ENCODE data around the gene TMEM121. TPM values are rescaled to one million over a fixed set of nuclear protein-coding genes. Genes with fewer than 3 reads are reported as not detected.

Gene TMEM121
- total and polyA plus RNA-seq, 11 donors = 1.0 to 4.4 (median 1.9) TPM

DNA sequence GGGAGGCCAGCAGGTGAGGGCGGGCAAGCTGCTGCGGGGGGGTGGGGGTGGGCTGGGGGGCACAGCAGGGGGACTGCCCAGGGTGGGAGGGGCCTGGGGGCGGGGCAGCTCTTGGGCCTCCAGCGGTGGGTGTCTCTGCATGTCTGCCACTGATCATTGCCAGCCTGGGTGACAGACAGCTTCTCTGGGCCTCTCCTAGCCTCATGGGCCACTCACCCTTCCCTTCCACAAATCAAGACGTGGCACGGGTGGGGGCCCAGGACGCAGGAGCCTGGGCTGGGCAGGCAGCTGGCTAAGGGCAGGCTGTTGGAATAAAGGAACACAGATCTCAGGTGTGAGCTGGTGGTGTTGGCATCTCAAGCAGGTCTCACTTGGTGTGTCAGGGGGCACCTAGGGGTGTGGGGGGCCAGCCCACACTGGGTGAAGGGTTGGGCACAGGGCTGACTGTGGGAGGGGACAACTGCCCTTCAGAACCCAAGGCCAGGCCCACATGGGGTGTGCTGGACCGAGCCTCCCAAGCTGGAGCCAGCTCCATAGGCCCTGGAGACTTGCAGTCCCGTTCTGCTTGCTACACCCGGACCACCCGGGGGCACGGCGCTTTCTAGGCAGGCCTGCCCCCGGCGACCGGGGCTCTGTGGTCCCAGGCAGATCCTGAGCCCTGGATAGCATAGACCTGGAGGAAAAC lies 32.3 kb upstream of the TMEM121 start:
- intact Hi-C loops (cut with DNase I) = loop anchor here in 4 of 10 donors (2.0 to 5.0 kb wide), 5 partner anchors 33 to 192 kb away; partner anchors contain the start of genes TMEM121 (in 2 of the 4), BRF1 (in 1 of the 4) and PACS2 (in 1 of the 4)

GRCh38 chr14:105494606-105494929 lies 31.8 kb upstream of the TMEM121 start:
- no peak for ATAC-seq
- Histone ChIP-seq H3K36me3 (peaks cover 0 to 14% (median 0%) of the 10 kb centered on the region in 9 donors), H3K27me3 (no peaks in the 10 kb centered on the region), H3K4me3 (no peak overlapping the region), H3K9me3 (no peaks in the 10 kb centered on the region), H3K27ac (no peak overlapping the region), H3K4me1 (peaks cover 0 to 35% (median 17%) of the 10 kb centered on the region in 12 donors)
- WGBS, 4 donors = 88 to 98% (median 95%) methylated on average over 6 of the region's 6 CpGs
- DNase-seq = no peak
- intact Hi-C loops (cut with DNase I) = loop anchor here in 4 of 10 donors (2.0 to 5.0 kb wide), 5 partner anchors 32 to 192 kb away; partner anchors contain the start of genes TMEM121 (in 2 of the 4), BRF1 (in 1 of the 4) and PACS2 (in 1 of the 4)
- TF ChIP-seq CTCF (IDR thresholded peaks at IDR 0.05) = no peak
- TF ChIP-seq POLR2A (IDR thresholded peaks at IDR 0.05) = no peak

More for the DNA sequence above, 32.3 kb upstream of the TMEM121 start:
- H3K4me3 ChIP-seq = no peak overlapping the region
- H3K27me3 ChIP-seq = no peaks in the 10 kb centered on the region
- H3K36me3 ChIP-seq = peaks cover 0 to 14% (median 0%) of the 10 kb centered on the region in 9 donors
- no peak overlapping the region for H3K27ac ChIP-seq
- ATAC-seq (no peak), DNase-seq (peak in 2 of 5 donors; percentile 32 to 61)
- WGBS, 4 donors = 87 to 95% (median 91%) methylated on average over 6 to 16 of the region's 16 CpGs
- no peaks in the 10 kb centered on the region for H3K9me3 ChIP-seq
- H3K4me1 ChIP-seq = peaks cover 3 to 40% (median 22%) of the 10 kb centered on the region in 12 donors
- no peak for TF ChIP-seq CTCF (IDR thresholded peaks at IDR 0.05)

DNA sequence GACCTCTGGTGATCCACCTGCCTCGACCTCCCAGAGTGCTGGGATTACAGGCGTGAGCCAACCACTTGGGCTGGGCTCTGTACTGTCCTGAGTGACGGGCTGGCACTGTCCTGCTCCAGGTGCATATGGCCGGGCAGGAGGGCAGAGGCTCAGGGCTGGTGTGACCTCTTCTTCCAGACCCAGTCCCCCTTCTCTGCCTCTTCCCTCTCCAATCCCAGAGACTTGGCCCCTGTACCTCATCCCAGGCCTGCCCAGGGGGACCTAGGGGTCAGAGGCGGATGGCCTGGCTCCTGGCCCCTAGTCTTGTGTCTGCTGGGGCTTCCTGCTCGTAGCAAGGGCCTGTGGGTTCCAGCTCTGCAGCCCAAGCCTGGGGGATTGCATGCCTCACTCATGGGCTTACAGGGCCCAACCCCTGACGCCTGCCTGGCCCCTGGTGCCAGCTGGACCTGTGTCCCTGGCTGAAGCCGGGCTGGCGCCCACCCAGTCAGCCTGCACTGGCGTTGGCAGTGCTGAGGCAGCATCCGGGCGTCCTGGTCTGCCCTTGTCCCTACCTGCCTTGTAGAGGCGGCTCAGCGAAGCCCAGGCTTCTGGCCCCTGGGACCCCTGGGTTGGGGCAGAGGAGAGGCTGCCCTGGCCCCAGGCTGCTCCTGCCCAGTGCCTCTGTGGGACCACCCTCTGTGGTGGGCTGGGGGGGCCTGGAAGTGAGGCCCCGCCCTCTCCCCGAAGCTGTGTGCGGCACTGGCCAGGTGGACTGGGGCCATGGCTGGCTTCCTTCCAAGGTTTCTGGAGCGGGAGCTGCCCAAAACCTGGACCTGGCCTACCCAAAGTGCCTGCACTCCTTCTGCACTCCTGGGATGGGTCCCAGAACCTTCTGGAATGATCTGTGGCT lies 31.0 kb upstream of the TMEM121 start:
- peaks cover 0 to 14% (median 0%) of the 10 kb centered on the region in 9 donors for H3K36me3 ChIP-seq
- no peaks in the 10 kb centered on the region for H3K9me3 ChIP-seq
- WGBS, 4 donors = 59 to 83% (median 68%) methylated on average over 5 to 18 of the region's 18 CpGs
- TF ChIP-seq CTCF (IDR thresholded peaks at IDR 0.05) (no peak), POLR2A (IDR thresholded peaks at IDR 0.05) (no peak)
- peak overlapping the region in 4 of 12 donors; percentile 37 to 59 (median 42) for H3K27ac ChIP-seq
- intact Hi-C loops (cut with DNase I) = loop anchor here in 1 of 10 donors (2.0 kb wide), 1 partner anchor 31 kb away; the partner anchor contains the start of gene TMEM121
- H3K27me3 ChIP-seq = no peaks in the 10 kb centered on the region
- no peak for ATAC-seq
- DNase-seq = peak in 4 of 5 donors; percentile 32 to 86 (median 64)
- H3K4me3 ChIP-seq = no peak overlapping the region
- peaks cover 0 to 28% (median 12%) of the 10 kb centered on the region in 12 donors for H3K4me1 ChIP-seq

All from heart left ventricle (tissue), 16 donors.